GM12874 (cell line): Measurements from ENCODE around the gene LMO7.

Source experiments
- CTCF ChIP-seq: IDR thresholded peaks from 2 replicates; pipeline ENCODE4 v1.5.1; 2011; ENCODE audit warnings: low read depth, mild to moderate bottlenecking, control low read depth, low read length, moderate library complexity; ENCODE audit not compliant: insufficient read depth

LMO7 gene

GRCh38 chr13:75612354-75612753 is 23.8 kb upstream of the LMO7 start:
- TF ChIP-seq CTCF: no peak

- no peak for TF ChIP-seq CTCF
Measured at GRCh38 chr13:75617230-75617629, 18.9 kb upstream of the LMO7 start.

- no peak for TF ChIP-seq CTCF
Measured at GRCh38 chr13:75618308-75618707, 17.8 kb upstream of the LMO7 start.

- TF ChIP-seq CTCF: no peak
Measured at GRCh38 chr13:75620020-75620419, 16.1 kb upstream of the LMO7 start.

GRCh38 chr13:75621147-75621546 is 15.0 kb upstream of the LMO7 start:
- TF ChIP-seq CTCF: no peak

GRCh38 chr13:75628801-75629200 is 7.3 kb upstream of the LMO7 start:
- TF ChIP-seq CTCF: no peak

- TF ChIP-seq CTCF: no peak
Measured at GRCh38 chr13:75633285-75633684, 2.8 kb upstream of the LMO7 start.
